Stimulated activated CD8-positive, alpha-beta memory T cell treated with anti-CD3 and anti-CD28 coated beads, Interleukin-7, amount 100 ng/mL, for 24 hours (primary cell): ENCODE measurements around the gene STX7.
"Not testable (repeated sequence)": the region's sequence is repeated elsewhere in the genome, so short reads cannot be mapped to it uniquely, and the experiment has no call there.

Experiments used
- DNase-seq: peaks from one replicate; pipeline ENCODE4 v3.0.0-alpha.2; 2020; ENCODE audit warnings: low read depth

STX7 gene, protein sequence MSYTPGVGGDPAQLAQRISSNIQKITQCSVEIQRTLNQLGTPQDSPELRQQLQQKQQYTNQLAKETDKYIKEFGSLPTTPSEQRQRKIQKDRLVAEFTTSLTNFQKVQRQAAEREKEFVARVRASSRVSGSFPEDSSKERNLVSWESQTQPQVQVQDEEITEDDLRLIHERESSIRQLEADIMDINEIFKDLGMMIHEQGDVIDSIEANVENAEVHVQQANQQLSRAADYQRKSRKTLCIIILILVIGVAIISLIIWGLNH

DNA sequence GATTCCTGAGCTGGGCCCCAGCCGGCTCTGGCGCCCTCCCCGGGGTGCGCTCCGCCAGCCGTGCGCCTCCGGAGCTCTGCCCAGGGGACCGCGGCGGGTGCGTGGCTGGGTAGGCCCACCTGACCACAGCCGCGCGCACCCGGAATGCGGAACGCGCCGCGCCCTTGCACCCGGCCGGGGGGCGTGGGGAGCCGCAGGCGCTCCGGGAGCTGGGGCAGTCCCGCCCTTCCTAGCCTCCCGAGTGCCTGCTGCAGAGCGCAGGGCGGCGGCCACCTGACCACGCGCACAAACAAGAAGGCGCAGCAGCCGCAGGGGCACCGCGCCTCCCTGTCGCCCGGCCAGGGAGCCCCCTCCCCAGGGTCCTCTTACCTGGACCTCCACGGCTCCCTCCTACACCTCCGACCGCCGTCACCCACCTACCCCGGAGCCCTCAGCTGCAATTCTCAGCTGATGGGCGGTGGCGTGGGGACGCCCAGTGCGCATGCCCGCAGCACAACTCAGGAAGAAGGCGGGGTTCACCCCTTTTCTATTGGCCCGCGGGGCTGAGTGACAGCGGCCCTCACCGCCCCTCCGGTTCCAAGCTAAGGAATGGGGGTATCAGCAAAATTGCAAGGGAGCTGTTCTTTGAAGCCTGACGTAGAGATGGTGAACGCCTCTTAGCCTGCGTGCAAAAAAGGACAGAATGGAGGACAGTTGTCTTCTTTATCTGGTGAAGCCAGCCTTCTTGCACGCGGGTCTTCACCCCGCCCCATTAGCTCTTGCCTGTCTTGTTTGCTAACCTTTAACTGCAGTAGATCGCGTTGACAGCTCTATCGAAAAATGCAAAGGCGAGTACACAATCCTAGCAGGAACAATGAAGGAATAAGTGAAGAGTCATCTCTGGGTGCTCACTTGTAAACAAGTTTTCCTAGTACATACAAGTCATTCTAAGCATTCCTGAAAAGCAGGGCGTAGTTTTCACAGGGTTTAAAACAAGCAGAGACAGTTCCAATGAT lies at the start of gene STX7:
STX7 (minus strand) TSS at position 479 of the 995 bp plus-strand sequence. CDS start 9,586 bp downstream, outside the sequence.
- DNase-seq: peak; percentile 77

DNA sequence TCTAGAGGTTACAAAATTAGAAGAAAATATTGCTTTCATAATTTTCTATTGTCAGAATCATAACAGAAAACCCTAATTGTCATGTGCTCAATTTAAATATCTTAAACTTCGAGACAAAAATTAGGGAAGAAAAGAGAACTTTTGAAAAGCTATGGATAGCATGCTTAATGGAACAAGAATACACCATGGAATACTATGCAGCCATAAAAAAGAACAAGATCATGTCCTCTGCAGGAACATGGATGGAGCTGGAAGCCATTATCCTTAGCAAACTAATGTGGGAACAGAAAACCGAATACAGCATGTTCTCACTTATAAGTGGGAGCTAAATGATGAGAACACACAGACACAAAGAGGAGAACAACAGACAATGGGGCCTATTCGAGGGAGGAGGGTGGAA lies 47.2 kb upstream of the STX7 start:
- not testable (repeated sequence) for DNase-seq

- no peak for DNase-seq
Observed at GRCh38 chr6:132552372-132552771, 39.5 kb upstream of the STX7 start, which contains the start of gene TAAR8. Gene TAAR8 (plus strand): TSS chr6:132552672. CDS start chr6:132552693, 21 bp downstream.

- DNase-seq: no peak
Observed at GRCh38 chr6:132551214-132551613, 38.3 kb upstream of the STX7 start.

DNA sequence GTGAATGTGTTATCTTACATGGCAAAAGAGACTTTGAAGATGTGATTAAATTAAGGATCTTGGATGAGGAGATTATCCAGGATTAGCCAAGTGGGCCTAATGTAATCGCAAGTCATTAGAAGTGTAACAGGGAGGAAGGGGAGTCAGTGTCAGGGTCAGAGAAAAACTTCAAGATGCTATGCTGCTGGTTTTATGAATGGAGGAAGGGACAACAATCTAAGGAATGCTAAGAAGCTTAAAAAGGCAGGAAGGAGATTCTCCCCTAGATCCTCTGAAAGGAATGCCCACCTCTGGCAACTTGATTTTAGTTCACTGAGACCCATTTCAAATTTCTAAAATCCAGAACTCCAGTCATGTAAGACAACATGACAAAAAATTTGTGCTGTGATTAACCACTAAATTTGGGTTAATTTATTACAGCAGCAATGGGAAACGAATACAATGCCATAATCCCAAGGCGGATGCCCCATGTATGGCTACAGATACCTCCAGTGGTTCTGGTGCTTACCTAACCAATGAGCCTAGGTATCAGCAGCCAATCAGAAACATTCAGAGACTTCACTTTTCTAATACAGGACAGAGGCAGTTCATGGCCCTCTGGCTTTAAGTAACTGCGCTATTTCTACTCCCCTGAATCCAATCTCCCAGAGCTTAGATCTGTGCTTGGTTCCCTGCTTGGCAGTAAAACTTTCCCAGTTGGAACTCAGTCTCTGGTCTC lies 36.0 kb upstream of the STX7 start:
- DNase-seq: no peak

DNA sequence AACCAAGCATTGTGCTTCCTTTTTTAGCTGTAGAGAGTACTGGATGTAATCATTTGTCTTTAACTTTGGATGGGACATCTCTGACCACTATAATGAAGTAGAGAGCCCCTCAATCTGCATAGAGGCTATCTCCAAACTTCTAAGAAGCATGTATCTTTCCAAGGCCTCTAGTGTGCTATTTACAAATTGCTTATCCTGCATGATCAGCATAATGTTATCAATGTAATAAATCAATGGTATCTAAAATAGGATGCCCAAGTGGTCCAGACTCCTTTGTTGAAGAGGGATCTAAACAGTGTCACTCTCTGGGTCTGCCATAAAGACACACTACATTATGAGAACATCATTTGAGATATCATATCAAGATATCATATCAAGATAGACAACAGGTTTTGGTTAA lies 31.9 kb upstream of the STX7 start:
- no peak for DNase-seq

GRCh38 chr6:132537977-132538376 lies 25.1 kb upstream of the STX7 start, which contains the start of gene TAAR9:
Gene TAAR9 (plus strand): TSS chr6:132538277. CDS start chr6:132538290, 13 bp downstream.
- no peak for DNase-seq

DNA sequence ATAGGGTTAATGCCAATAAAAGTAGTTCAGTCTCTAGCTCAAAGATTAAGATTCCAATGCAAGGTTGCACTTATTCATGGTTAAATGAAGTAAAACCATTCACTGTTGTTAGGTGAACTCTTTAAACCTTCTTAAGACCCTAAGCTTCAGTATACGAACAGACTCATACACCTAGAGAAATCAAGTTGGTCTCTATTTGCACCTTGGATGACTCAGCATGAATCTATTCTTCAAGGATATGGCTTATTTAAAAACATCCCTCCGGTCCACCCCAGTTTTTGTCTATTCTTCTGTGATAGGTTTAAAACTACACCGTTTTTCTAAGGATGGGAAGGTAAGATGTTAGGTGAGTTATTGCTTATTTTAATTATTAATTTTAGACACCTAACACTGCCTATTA lies 24.2 kb upstream of the STX7 start:
- DNase-seq: no peak

DNA sequence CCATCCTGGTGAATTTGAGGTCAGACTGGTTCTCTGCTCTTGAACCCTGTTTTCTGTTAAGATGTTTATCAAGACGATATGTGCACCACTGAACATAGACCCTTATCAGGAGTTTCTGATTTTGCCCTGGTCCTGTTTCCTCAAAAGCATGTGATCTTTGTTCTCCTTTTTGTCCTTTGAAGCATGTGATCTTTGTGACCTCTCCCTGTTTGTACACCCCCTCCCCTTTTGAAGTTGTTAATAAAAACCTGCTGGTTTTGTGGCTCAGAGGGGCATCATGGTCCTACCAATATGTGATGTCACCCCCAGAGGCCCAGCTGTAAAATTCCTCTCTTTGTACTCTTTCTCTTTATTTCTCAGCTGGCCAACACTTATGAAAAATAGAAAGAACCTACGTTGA lies 21.6 kb upstream of the STX7 start:
- not testable (repeated sequence) for DNase-seq

GRCh38 chr6:132530293-132530974 lies 17.5 kb upstream of the STX7 start:
- DNase-seq: peak; percentile 42

DNA sequence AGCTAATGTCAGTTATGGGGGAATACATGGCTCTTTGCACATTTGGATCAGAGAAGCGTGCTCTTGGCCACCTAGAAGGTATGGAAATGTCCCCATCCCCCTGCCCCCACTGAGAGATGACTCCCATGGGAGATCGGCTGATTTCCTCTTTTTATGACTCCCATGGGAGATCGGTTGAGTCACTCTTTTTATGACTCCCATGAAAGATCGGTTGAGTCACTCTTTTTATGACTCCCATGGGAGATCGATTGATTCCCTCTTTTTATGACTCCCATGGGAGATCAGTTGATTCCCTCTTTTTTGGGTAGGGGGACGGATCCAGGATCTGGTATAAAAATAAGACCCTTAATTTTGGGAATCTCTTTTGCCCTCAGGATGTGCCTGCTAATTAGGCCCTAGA lies 14.9 kb upstream of the STX7 start:
- DNase-seq: no peak

DNA sequence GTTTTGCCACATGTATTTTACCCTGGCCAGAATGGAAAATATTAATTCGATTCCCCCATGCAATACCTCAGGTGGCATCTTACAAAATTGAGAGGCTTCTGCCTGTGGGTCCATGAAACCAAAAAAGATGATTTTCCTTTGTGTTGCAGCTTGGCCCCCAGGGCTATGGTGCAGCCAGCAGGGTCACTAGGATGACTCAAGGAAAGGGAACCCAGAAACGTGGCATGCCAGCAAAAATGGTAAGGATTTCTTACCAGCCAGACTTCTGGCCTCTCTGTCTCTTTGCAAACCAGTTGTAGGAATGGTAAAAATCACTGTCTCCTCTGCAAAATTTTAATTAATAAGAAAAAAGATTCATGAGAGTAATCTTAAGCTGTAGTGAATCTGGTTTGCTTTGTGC lies 13.5 kb upstream of the STX7 start:
- DNase-seq: no peak

DNA sequence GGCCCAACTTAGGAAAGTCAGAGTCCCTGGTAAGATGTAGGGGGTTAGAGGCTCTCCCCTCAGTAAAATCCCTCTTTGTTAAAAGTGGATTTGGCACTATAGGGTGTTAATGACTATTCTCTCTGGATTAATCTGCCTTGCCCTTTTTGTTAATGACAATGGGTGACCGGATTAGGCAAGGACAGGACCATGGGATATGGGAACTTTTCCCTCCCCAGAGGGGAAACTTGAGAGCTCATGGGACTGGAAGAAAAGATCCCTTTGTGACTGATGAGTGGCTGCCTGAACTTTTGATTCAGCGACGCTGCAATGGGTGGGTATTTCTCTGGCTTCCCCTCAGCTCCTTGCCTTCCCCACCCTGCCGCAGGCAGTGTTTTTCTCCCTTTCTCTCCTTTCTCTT lies 12.9 kb upstream of the STX7 start:
- DNase-seq: no peak

DNA sequence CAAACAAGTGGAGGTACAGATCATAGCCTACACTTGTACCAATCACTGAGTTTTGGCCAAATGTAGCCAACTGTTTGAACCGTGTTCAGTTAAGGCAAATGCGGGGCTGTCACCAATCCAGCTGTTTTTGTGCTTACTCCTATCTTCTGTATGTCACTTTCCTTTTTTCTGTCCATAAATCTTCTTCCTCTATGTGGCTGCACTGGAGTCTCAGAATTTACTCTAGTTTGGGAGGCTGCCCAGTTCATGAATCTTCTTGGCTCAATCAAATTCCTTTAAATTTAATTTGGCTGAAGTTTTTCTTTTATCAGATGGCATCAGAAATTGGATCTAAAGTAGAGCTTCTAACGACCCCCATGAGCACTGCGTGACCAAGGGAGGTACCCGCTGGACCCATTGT lies 11.7 kb upstream of the STX7 start:
- DNase-seq: no peak

- no peak for DNase-seq
Observed at GRCh38 chr6:132520953-132521352, 8.0 kb upstream of the STX7 start.

GRCh38 chr6:132515386-132515785 lies 2.5 kb upstream of the STX7 start:
- DNase-seq: no peak

GRCh38 chr6:132513831-132514545 lies 1.1 kb upstream of the STX7 start:
- DNase-seq: no peak

GRCh38 chr6:132512342-132512637 lies 626 bp downstream of the STX7 start:
- no peak for DNase-seq

DNA sequence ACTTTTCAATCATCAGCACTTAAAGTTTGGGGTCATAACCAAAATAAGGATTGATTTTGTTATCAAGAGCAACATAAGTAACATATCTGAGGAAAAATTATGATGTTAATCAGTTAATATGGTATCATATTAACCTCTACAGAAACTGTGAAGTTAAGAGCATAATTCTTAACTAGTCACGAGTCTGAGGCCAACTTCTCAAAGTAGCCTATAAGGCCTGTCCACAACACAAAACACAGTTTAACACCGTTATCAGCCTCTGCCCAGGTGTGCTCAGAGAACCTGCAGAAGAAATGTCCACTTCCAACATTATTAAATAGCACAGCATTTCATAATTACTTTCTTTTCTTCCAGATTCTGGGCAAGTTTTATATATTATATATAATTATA lies 1.1 kb downstream of the STX7 start:
- no peak for DNase-seq

DNA sequence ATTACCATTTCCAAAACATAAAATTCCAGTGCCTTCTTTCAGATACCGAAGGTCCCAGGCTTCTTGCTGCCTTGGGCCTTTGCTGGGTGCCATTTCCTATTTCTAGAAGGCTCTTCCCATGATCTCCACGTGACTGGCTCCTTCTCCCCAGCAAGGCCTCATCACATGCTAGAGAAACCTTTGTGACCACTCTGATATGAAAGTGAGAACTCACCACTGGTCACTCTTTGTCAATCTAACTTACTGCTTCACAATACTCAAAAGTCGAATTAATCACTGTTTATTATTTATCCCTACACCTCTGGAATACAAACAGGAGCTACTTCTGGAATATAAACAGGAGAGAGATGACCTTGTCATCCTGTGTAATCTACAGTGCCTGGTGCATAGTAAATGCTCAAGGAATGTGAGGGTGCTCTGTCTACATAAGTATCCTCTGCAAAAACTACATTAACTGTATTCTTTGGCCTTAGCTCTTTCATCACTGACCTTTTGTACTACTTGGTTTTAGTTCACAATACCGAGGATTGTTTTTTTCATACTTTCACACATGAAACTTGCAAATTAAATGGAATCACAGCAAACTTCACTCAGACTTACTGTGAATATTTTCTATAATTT lies 1.6 kb downstream of the STX7 start:
- DNase-seq: no peak
